DMS153 treated with DMSO at 0.1 percent for 48 hours (cell line): ENCODE measurements around the gene CARD14.

Experiments
- DNase-seq: peaks from one replicate; lab custom pipeline; 2025; ENCODE audit not compliant: unreplicated experiment; lab: John Stamatoyannopoulos, UW

Gene CARD14

GRCh38 chr17:80169784-80170500, at the start of gene CARD14:
CARD14 (plus strand) TSS chr17:80170030; CDS start chr17:80181439, 11,409 bp downstream.
- DNase-seq = no peak

- DNase-seq = no peak
Observed at GRCh38 chr17:80122026-80122575, 47.7 kb upstream of the CARD14 start.

GRCh38 chr17:80122926-80123505, 46.8 kb upstream of the CARD14 start:
- no peak for DNase-seq

- DNase-seq = no peak
Observed at GRCh38 chr17:80123791-80124190, 46.0 kb upstream of the CARD14 start.

- peak; percentile 41 for DNase-seq
Observed at GRCh38 chr17:80124351-80124981, 45.4 kb upstream of the CARD14 start.

- DNase-seq = no peak
Observed at GRCh38 chr17:80125656-80126448, 44.0 kb upstream of the CARD14 start.

- no peak for DNase-seq
Observed at GRCh38 chr17:80126449-80126715, 43.4 kb upstream of the CARD14 start.

GRCh38 chr17:80129006-80129565, 40.7 kb upstream of the CARD14 start:
- DNase-seq = no peak

- no peak for DNase-seq
Observed at GRCh38 chr17:80130992-80131391, 38.8 kb upstream of the CARD14 start.

- DNase-seq = no peak
Observed at GRCh38 chr17:80132906-80133625, 36.8 kb upstream of the CARD14 start.

- no peak for DNase-seq
Observed at GRCh38 chr17:80133626-80133970, 36.2 kb upstream of the CARD14 start.

- DNase-seq = no peak
Observed at GRCh38 chr17:80137131-80137530, 32.7 kb upstream of the CARD14 start.

- no peak for DNase-seq
Observed at GRCh38 chr17:80138856-80139426, 30.9 kb upstream of the CARD14 start.

- DNase-seq = no peak
Observed at GRCh38 chr17:80141463-80142165, 28.2 kb upstream of the CARD14 start.

GRCh38 chr17:80142929-80143328, 26.9 kb upstream of the CARD14 start:
- no peak for DNase-seq

GRCh38 chr17:80145076-80146075, 24.5 kb upstream of the CARD14 start:
- DNase-seq = no peak

GRCh38 chr17:80146121-80147034, 23.5 kb upstream of the CARD14 start:
- DNase-seq = no peak
